ENCODE results near the gene CENPC. TPM values are rescaled to one million over a fixed set of nuclear protein-coding genes. Genes with fewer than 3 reads are reported as not detected.

CENPC gene
- total and polyA plus RNA-seq, 2 donors (not counting 3 experiments of a cell fraction or from before 2014, with no cell fraction given) = 3.6 to 26.4 TPM

GRCh38 chr4:67550857-67551256, 5.6 kb upstream of the CENPC start:
- H3K9ac ChIP-seq (replicated peaks; ENCODE audit: extremely low read depth, insufficient read depth, low read length) = no peak overlapping the region
- peaks cover 2% of the 10 kb centered on the region for H3K4me1 ChIP-seq (ENCODE audit: control insufficient read depth, extremely low read depth, insufficient read depth, low read length)
- ChIA-PET CTCF (interaction anchor here (1.5 kb wide), 1 partner anchor 360 kb away, joined by 6 read pairs; no protein-coding TSS in a partner anchor), POLR2A (no interaction called here)
- TF ChIP-seq POLR2AphosphoS5 (IDR thresholded peaks at IDR 0.05; ENCODE audit: insufficient read depth, low read depth, low read length) (no peak), CTCF (IDR thresholded peaks at IDR 0.05; ENCODE audit: extremely low read depth in 1 of 2, insufficient read depth in 1 of 2, low read depth in 1 of 2, low read length in 2 of 2) (no peak), EZH2 (IDR thresholded peaks at IDR 0.05; ENCODE audit: borderline replicate concordance, low read depth, low read length, severe bottlenecking) (no peak), MYC (IDR thresholded peaks at IDR 0.05; ENCODE audit: low read depth, low read length) (no peak), FOS (IDR thresholded peaks at IDR 0.05; ENCODE audit: borderline replicate concordance, insufficient read depth, low read length) (no peak), POLR2A (IDR thresholded peaks at IDR 0.05; ENCODE audit: low read depth, low read length) (no peak), MAX (IDR thresholded peaks at IDR 0.05; ENCODE audit: insufficient read depth, insufficient read length) (no peak), JUN (IDR thresholded peaks at IDR 0.05; ENCODE audit: borderline replicate concordance, insufficient read depth, insufficient read length, low read depth) (no peak), GATA2 (IDR thresholded peaks at IDR 0.05; ENCODE audit: insufficient read depth, insufficient read length, low read depth, low read length) (no peak)
- H3K27ac ChIP-seq (ENCODE audit: insufficient read depth, low read depth, low read length) = no peak overlapping the region
- intact Hi-C loops (cut with micrococcal nuclease) = no loop called here
- H3K27me3 ChIP-seq (ENCODE audit: control insufficient read depth in 2 of 2, insufficient read depth in 2 of 2, low read length in 2 of 2) = no peaks in the 10 kb centered on the region
- no peak for FAIRE-seq
- no peaks in the 10 kb centered on the region for H3K79me2 ChIP-seq (ENCODE audit: control insufficient read depth, insufficient read depth, low read length)
- dilution Hi-C loops (cut with MboI; ENCODE audit: extremely low pct_ligation_motif_present, low sequenced_read_pairs) = no loop called here
- no peak for DNase-seq (ENCODE audit: low read depth, low spot score)
- no TSS peak for BruUV-seq (replicated peaks)
- H2AFZ ChIP-seq (ENCODE audit: low read depth, low read length) = no peak overlapping the region
- no peaks in the 10 kb centered on the region for H3K36me3 ChIP-seq (ENCODE audit: control insufficient read depth in 2 of 2, extremely low read depth in 1 of 2, insufficient read depth in 2 of 2, low read length in 2 of 2)
- no peak overlapping the region for H3K4me2 ChIP-seq (ENCODE audit: insufficient read depth, low read length)
- no peaks in the 10 kb centered on the region for H4K20me1 ChIP-seq (replicated peaks; ENCODE audit: control insufficient read depth, extremely low read depth, insufficient read depth, low read length)
- H3K9me1 ChIP-seq (replicated peaks; ENCODE audit: control insufficient read depth, extremely low read depth, insufficient read depth, low read length) = no peaks in the 10 kb centered on the region
- H3K9me3 ChIP-seq (replicated peaks; ENCODE audit: control insufficient read depth, insufficient read depth, low read length) = no peaks in the 10 kb centered on the region
- H3K4me3 ChIP-seq (replicated peaks in 1 of 3; ENCODE audit: insufficient read depth in 1 of 3, low read depth in 1 of 3, low read length in 3 of 3) = no peak overlapping the region
